ENCODE data around the gene RBM20. TPM values are rescaled to one million over a fixed set of nuclear protein-coding genes. Genes with fewer than 3 reads are reported as not detected.

Gene RBM20
- total and polyA plus RNA-seq, 7 donors, result 0.23 to 7.8 (median 5.4) TPM; not detected in 1

DNA sequence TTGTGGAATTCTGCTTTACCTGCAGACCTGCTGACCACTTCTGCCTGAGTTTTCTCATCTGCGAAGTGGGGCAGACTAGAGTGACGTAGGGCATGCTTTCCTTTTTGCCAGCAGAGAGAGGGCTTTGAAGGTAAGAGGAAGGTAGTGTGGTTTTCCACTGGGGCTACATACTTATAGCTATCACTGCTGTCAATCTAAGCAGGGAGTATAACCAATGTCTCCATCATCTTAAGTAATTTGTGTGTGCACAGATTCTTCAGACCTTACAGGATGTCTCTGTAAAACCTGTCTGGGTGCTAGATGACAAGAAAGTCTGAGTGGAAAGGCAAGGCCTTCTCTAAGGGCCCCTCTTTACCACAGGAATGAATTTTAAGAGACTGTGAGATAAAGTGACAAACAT is 106.8 kb downstream of the RBM20 start:
- no peak for DNase-seq
- H3K27me3 ChIP-seq, result no peaks in the 10 kb centered on the region
- H3K27ac ChIP-seq, result no peak overlapping the region
- WGBS, 2 donors, result 79 to 92% methylated on average over 2 of the region's 2 CpGs
- TF ChIP-seq POLR2A (IDR thresholded peaks at IDR 0.05) (no peak), EP300 (IDR thresholded peaks at IDR 0.05) (no peak), POLR2AphosphoS5 (IDR thresholded peaks at IDR 0.05) (no peak)
- intact Hi-C loops (cut with DNase I), result no loop called here
- peaks cover 0 to 7% (median 0%) of the 10 kb centered on the region in 4 donors for H3K4me1 ChIP-seq
- H3K36me3 ChIP-seq, result no peaks in the 10 kb centered on the region
- no peaks in the 10 kb centered on the region for H3K9me3 ChIP-seq
- H3K4me3 ChIP-seq, result no peak overlapping the region

DNA sequence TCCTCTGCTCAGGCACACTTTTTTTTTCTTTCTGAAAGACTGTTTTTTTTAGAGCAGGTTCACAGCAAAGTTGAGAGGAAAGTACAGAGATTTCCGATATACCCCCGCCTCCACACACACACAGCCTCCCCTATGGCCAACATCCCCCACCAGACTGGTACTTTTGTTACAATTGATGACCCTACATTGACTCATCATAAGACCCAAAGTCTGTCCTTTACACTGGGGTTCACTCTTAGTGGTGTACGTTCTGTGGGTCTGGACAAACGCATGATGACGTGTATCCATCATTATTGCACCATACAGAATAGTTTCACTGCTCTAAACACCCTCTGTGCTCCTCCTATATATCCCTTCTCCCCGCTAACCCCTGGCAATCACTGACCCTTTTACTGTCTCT is 107.7 kb downstream of the RBM20 start:
- Histone ChIP-seq H3K4me3 (no peak overlapping the region), H3K27me3 (no peaks in the 10 kb centered on the region), H3K9me3 (no peaks in the 10 kb centered on the region), H3K27ac (no peak overlapping the region), H3K36me3 (no peaks in the 10 kb centered on the region), H3K4me1 (no peaks in the 10 kb centered on the region)
- no peak for DNase-seq
- intact Hi-C loops (cut with DNase I), result no loop called here
- TF ChIP-seq POLR2A (IDR thresholded peaks at IDR 0.05) (no peak), POLR2AphosphoS5 (IDR thresholded peaks at IDR 0.05) (no peak), EP300 (IDR thresholded peaks at IDR 0.05) (no peak)
- TF ChIP-seq, protein P1, sequence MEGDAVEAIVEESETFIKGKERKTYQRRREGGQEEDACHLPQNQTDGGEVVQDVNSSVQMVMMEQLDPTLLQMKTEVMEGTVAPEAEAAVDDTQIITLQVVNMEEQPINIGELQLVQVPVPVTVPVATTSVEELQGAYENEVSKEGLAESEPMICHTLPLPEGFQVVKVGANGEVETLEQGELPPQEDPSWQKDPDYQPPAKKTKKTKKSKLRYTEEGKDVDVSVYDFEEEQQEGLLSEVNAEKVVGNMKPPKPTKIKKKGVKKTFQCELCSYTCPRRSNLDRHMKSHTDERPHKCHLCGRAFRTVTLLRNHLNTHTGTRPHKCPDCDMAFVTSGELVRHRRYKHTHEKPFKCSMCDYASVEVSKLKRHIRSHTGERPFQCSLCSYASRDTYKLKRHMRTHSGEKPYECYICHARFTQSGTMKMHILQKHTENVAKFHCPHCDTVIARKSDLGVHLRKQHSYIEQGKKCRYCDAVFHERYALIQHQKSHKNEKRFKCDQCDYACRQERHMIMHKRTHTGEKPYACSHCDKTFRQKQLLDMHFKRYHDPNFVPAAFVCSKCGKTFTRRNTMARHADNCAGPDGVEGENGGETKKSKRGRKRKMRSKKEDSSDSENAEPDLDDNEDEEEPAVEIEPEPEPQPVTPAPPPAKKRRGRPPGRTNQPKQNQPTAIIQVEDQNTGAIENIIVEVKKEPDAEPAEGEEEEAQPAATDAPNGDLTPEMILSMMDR (IDR thresholded peaks at IDR 0.05), result no peak
- WGBS, 2 donors, result 51 to 57% methylated on average over 6 of the region's 6 CpGs

DNA sequence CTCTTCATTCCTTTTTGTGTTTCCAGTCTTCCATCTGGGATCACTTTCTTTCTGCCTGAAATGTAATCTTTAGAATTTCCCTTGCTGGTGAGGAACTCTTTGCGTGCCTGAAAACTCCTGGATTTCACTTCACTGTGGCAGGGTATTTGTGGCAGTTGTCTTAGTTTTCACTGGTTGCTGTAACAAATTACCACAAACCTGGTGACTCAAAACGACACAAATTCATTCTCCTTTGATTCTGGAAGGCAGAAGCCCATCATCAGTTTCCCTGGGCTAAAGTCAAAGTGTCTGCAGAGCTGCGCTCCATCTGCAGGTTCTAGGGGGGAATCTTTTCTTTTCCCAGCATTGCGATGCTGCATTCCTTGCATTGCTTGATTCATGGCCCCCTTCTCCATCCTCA is 109.3 kb downstream of the RBM20 start:
- DNase-seq, result no peak
- Histone ChIP-seq H3K4me1 (peaks cover 0 to 3% (median under 1%) of the 10 kb centered on the region in 4 donors), H3K27ac (no peak overlapping the region), H3K9me3 (no peaks in the 10 kb centered on the region), H3K27me3 (no peaks in the 10 kb centered on the region), H3K4me3 (no peak overlapping the region), H3K36me3 (no peaks in the 10 kb centered on the region)
- intact Hi-C loops (cut with DNase I), result no loop called here
- 87 to 91% methylated on average over 4 of the region's 4 CpGs for WGBS, 2 donors
- TF ChIP-seq POLR2AphosphoS5 (IDR thresholded peaks at IDR 0.05) (no peak), POLR2A (IDR thresholded peaks at IDR 0.05) (no peak), EP300 (IDR thresholded peaks at IDR 0.05) (no peak)
- TF ChIP-seq, protein P1 (IDR thresholded peaks at IDR 0.05), result no peak

DNA sequence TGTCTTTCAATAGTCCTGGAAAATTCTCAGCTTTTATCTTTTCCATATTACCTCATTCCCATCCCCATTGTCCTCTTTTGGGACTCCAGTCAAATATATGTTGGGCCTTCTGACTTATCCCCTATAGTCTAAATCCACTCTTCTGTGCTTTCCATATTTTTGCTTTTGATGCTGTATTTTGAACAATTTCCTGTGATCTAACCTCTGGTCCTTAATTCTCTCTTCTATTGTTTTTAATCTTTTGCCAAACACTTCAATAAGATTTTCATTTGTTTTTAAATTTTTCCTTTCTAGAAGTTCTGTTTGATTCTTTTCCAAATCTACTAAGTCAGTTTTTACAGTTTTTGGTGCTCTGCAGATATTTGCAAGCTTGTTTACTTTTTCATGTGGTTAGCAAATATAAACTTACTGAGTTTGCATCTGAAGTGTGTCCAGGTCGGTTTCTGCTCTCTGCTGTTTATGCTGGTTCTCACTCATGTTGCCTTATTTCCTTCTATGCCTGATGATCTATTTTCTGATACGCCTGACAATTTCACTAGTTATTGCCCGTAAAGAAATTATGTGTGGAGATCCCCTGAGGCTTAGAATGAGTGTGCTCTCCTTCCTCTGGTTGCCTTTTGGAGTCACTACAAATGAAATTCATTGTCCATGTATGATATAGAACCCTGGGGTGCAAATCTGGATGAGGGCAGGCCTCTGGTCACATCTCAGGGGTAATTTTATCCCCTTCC is 110.4 kb downstream of the RBM20 start:
- no peak for DNase-seq
- 44 to 70% methylated on average over 3 of the region's 3 CpGs for WGBS, 2 donors
- no peak overlapping the region for H3K27ac ChIP-seq
- no peaks in the 10 kb centered on the region for H3K9me3 ChIP-seq
- H3K4me3 ChIP-seq, result no peak overlapping the region
- TF ChIP-seq EP300 (IDR thresholded peaks at IDR 0.05) (no peak), POLR2A (IDR thresholded peaks at IDR 0.05) (no peak), POLR2AphosphoS5 (IDR thresholded peaks at IDR 0.05) (no peak)
- TF ChIP-seq, protein P1 (IDR thresholded peaks at IDR 0.05), result no peak
- no peaks in the 10 kb centered on the region for H3K27me3 ChIP-seq
- H3K36me3 ChIP-seq, result no peaks in the 10 kb centered on the region
- peaks cover 0 to 14% (median 6%) of the 10 kb centered on the region in 4 donors for H3K4me1 ChIP-seq
- intact Hi-C loops (cut with DNase I), result no loop called here

DNA sequence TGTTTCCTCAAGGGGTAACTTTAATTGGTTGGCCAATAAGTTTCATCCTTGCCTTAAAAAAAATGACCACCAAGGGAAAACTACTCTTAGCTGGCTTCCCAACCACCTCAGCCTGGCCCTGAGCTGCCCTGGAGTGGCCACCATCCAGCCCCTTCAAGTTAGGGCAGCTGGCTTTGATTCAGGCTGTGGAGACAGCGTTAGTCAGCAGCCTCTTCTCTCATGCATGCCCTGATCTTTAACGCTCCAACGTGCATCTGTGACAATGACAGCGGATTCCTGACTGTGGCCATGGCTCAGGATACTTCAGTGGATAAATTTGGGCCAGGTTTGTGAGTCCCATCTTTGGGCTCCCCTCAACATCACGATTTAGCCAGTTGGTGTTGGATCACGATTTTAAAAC is 111.6 kb downstream of the RBM20 start:
- Histone ChIP-seq H3K4me3 (no peak overlapping the region), H3K4me1 (peaks cover 0 to 15% (median 7%) of the 10 kb centered on the region in 4 donors), H3K9me3 (no peaks in the 10 kb centered on the region), H3K27ac (no peak overlapping the region), H3K27me3 (no peaks in the 10 kb centered on the region), H3K36me3 (no peaks in the 10 kb centered on the region)
- 75 to 78% methylated on average over 6 of the region's 6 CpGs for WGBS, 2 donors
- intact Hi-C loops (cut with DNase I), result no loop called here
- TF ChIP-seq POLR2A (IDR thresholded peaks at IDR 0.05) (no peak), POLR2AphosphoS5 (IDR thresholded peaks at IDR 0.05) (no peak), EP300 (IDR thresholded peaks at IDR 0.05) (no peak)
- TF ChIP-seq, protein P1 (IDR thresholded peaks at IDR 0.05), result no peak
- DNase-seq, result no peak

All from sigmoid colon (tissue), 7 donors.